ENCODE measurements around the gene ARHGAP9.
"Not testable (repeated sequence)": the region's sequence is repeated elsewhere in the genome, so short reads cannot be mapped to it uniquely, and the experiment has no call there.

The ARHGAP9 gene

DNA sequence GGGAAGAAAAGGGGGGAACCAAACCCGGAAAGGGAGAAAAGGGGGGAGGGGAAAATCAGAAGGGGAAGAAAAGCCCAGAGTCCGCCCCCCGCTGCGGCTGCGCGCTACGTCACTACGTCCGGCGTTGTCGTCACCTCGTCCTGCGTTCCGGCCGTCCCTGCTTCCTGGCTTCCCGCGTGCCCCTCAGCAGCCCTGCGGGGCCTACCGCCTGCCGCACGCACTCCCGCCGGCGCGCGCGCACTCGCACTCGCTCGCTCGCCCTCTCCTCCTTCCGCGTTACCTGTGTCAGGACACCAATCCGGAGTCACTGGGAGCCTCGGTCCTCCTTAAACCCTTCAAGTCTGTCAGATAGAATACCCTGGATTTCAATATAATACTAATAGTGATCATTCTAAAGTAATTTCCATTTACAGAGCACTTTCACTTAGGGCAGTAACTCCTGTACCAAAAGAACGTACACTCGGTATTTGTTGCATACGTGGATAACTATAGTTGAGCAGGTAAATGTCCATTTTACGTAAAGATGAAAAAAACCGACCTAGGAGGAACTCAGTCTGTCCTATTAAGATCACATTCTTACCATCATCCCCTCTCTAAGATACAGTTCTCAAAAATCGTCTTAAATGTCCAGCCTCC lies 48.6 kb downstream of the ARHGAP9 start, which contains the start of gene R3HDM2:
Gene R3HDM2, minus strand, starts transcription at position 113 of the 636 bp plus-strand sequence. CDS start 120,615 bp downstream, outside the sequence.
- peak; percentile 96 for DNase-seq

DNA sequence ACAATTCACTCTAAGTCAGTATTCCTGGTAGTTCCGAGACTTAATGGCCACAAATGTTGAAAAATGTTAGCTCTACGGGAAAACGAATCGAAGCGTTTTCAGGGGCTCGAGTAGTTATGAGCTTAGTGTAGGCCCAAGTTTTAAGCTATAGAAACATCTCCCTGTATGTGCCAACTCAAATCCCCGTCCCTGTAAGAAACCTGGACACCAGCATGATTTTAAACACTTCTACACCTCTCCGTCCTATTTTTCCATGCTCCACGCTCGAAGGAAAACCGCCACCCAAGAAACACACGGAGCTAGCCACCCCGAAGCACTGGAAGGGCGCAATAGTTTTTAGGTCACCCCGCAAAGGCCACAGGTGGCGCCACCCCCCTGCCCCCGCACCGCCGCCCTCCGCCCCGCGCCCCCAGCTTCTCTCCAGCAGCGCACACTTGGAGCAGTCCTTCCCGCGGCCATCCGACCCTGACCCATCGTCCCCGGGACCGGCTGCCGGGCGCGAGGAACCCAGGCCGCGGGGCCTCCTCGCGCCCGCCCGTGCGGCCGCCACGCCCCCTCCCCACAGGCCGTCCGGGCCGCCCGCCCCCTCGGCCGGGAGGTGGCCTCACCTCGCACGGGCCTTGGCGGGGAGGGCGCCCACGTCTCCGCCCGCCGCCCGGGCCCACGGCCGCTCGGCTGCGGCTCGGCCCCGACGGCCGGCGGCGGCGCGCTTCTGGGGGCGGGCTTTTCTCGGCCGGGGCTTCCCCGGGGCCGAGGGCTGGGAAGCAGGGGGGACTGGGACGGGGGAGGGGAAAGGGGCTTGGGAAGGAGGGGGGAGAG lies 49.3 kb downstream of the ARHGAP9 start:
- DNase-seq, result no peak

DNA sequence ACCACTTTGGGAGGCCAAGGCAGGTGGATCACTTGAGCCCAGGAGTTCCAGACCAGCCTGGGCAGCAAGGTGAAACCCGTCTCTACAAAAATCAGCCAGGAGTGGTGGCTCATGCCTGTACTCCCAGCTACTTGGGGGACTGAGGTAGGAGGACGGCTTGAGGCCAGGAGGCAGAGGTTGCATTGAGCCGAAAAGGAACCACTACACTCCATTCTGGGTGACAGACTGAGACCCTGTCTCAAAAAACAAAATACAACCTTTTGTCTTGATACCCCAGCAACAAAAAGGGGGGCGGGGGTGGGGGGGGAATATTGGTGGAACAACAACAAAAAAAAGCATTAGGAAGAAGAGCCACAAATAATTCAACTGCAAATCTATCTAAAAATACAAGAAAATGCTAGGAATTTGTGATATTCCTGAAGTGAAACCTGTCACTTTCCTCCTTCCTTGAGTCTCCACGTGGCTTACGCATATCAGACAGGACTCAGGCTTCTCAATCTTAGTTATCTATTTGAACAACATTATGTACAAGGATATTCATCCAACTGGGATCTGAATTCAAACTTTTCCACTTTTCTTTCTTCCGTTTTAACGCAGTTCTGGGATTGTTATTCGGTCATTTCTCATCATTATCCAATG lies 50.1 kb downstream of the ARHGAP9 start:
- no peak for DNase-seq

DNA sequence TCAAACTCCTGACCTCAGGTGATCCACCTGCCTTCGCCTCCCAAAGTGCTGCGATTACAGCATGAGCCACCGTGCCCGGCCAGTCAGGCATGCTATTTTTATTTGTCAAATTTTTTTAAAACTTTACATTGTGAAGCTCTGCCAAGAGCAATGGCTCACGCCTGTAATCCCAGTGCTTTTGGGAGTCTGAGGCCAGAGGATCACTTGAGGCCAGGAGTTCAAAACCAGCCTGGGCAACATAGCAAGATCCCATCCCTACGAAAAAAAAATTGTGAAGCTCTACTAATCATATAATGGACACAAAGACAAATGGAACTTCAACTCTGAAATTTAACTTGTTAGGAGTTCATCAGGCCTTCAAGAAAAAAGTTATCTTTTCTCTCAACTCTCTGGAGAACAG lies 50.7 kb downstream of the ARHGAP9 start:
- DNase-seq, result no peak

DNA sequence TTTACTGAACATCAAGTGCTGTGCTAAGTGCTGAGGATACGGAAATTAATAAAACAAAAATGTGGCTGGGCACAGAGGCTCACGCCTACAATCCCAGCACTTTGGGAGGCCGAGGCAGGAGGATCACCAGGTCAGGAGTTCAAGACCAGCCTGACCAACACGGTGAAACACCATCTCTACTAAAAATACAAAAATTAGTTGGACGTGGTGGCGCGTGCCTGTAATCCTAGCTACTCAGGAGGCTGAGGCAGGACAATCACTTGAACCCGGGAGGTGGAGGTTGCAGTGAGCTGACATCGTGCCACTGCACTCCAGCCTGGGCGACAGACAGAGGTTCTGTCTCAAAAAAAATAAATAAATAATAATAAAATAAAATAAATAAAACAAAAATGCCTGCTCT lies 52.7 kb downstream of the ARHGAP9 start:
- not testable (repeated sequence) for DNase-seq

Data from amniotic stem cell (primary cell).